Measurements from ENCODE around the gene WDR88.

DNA sequence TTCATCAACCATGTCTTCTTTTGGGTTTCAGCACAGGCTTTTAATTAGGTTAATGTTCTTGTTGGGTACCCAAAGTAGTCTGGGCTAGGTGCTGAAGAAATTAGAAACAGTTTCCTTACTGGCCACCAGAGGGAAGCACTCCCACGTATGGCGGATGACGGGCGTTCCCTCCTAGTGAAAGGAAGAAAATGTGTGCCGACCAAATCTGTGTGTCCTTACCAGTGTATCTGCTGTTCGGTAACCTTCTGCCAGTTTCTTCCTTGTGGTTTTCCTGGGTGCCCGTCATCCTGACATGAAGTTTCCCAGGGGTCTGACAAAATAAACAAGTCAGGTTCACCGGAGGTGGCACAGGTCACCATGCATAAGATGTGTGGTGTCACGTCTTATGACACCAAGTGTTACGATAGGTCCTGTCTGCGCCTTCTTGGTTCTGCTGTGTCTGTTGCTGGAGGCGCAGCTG is 6.0 kb upstream of the WDR88 start:
- no peak for TF ChIP-seq NRF1 (conservative IDR thresholded peaks at IDR 0.05; ENCODE audit: low read depth, low read length)
- no peak for TF ChIP-seq EZH2 (IDR thresholded peaks at IDR 0.05; ENCODE audit: borderline replicate concordance, control insufficient read depth, low read depth, low read length)
- TF ChIP-seq, protein P1, sequence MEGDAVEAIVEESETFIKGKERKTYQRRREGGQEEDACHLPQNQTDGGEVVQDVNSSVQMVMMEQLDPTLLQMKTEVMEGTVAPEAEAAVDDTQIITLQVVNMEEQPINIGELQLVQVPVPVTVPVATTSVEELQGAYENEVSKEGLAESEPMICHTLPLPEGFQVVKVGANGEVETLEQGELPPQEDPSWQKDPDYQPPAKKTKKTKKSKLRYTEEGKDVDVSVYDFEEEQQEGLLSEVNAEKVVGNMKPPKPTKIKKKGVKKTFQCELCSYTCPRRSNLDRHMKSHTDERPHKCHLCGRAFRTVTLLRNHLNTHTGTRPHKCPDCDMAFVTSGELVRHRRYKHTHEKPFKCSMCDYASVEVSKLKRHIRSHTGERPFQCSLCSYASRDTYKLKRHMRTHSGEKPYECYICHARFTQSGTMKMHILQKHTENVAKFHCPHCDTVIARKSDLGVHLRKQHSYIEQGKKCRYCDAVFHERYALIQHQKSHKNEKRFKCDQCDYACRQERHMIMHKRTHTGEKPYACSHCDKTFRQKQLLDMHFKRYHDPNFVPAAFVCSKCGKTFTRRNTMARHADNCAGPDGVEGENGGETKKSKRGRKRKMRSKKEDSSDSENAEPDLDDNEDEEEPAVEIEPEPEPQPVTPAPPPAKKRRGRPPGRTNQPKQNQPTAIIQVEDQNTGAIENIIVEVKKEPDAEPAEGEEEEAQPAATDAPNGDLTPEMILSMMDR (IDR thresholded peaks at IDR 0.05 in 2 of 3, conservative IDR thresholded peaks at IDR 0.05 in 1 of 3; ENCODE audit: control insufficient read depth in 2 of 3, extremely low read depth in 1 of 3, insufficient read depth in 1 of 3, low read depth in 3 of 3, low read length in 3 of 3): peak; percentile 79 to 86 (median 82)
- no peak for TF ChIP-seq FOXK2 (IDR thresholded peaks at IDR 0.05)

Data from GM12878 (cell line).